Measurements from ENCODE around the gene FCGR2B.
A peak's percentile ranks its signal among the peaks of the same experiment; 100 is the strongest.
"Not testable (repeated sequence)": the region's sequence is repeated elsewhere in the genome, so short reads cannot be mapped to it uniquely, and the experiment has no call there.

Gene FCGR2B

GRCh38 chr1:161662684-161663339 lies at the start of gene FCGR2B:
Gene FCGR2B (plus strand): TSS chr1:161663143. CDS start chr1:161663242, 99 bp downstream.
- H3K4me3 ChIP-seq (ENCODE audit: low read depth, low read length): peak within 1 kb of the TSS; percentile 43

DNA sequence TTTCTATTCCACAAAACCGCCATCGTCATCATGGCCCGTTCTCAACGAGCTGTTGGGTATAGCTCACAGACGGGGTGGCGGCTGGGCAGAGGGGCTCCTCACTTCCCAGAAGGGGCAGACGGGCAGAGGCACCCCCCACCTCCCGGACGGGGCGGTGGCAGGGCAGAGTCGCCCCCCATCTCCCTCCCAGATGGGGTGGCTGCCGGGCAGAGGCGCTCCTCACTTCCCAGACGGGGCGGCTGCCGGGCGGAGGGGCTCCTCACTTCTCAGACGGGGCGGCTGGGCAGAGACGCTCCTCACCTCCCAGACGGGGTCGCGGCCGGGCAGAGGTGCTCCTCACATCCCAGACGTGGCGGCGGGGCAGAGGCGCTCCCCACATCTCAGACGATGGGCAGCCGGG lies 46.5 kb upstream of the FCGR2B start:
- not testable (repeated sequence) for H3K4me3 ChIP-seq (ENCODE audit: low read depth, low read length)

DNA sequence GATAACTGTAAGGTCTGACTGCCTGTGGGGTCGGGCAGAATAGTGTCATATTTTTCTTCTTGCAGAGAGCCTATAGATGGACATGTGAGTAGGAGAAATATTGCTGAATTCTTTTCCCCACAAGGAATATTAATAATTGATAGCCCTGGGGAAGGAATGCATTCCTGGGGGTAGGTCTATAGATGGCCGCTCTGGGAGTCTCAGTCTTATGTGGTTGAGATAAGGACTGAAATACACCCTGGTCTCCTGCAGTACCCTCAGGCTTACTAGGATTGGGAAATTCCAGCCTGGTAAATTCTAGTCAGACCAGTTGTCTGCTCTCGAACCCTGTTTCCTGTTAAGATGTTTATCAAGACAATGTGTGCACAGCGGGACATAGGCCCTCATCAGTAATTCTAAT lies 44.4 kb upstream of the FCGR2B start:
- H3K4me3 ChIP-seq (ENCODE audit: low read depth, low read length): not testable (repeated sequence)

- H3K4me3 ChIP-seq (ENCODE audit: low read depth, low read length): not testable (repeated sequence)
These were observed 42.5 kb upstream of the FCGR2B start for GRCh38 chr1:161620399-161620798.

DNA sequence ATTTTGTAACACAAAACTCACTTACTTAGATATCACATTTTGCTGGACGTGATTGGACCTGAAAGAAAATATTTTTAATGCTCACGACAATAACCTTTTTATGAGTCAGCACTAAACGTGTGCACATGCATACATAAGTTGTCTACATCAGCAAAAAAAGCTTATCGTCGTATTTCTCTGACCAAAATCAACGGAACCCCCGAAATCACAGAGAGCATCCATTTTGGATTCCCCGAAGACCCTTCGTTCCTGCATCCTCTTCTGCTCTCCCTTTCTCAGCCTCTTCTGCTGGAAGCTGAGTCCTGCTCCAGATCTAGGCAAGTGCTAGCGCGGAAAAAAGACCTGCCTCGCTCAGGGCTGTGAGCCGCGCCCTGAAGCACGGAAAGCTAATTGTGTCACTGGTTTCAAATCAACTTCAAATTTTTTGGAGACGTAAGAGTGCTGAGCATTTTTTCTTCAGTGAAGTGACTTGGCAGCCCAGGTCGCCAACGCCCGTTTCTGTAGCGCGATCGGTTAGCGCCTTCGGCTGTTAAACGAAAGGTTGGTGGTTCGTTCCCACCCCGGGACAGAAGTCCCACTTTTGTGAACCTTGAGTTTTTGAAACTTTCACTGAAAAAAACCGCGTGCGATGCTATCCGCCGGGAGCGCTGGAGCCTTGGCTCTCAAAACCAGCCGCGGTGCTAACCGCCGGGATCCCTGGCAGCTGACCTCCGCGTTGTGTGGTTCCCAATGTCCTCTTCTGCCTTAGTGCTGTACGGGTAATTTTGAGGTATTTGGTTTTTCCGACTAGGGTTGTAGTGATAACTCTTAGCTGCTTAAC lies 41.6 kb upstream of the FCGR2B start:
- peak overlapping the region; percentile 58 for H3K4me3 ChIP-seq (ENCODE audit: low read depth, low read length)

DNA sequence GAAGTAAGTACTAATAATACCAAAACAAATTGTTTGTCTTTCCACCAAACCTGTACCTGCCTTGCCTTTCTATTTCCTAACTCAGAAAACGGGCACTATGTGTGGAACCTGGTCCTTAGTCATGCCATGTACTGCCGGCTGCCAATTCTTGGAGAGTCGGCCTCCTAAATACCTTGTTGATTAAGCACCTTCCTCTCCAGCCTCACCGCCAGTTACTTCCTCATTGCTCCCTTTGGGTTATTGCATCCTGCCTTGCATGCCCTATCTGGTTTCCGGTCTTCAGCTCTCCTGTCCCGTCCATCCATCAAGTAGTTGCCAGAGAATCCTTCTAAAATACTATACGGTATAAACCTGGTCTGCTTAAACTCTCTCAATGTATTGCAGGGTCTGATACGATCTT lies 40.9 kb upstream of the FCGR2B start:
- not testable (repeated sequence) for H3K4me3 ChIP-seq (ENCODE audit: low read depth, low read length)

GRCh38 chr1:161623401-161624051 lies 39.4 kb upstream of the FCGR2B start:
- H3K4me3 ChIP-seq (ENCODE audit: low read depth, low read length): not testable (repeated sequence)

DNA sequence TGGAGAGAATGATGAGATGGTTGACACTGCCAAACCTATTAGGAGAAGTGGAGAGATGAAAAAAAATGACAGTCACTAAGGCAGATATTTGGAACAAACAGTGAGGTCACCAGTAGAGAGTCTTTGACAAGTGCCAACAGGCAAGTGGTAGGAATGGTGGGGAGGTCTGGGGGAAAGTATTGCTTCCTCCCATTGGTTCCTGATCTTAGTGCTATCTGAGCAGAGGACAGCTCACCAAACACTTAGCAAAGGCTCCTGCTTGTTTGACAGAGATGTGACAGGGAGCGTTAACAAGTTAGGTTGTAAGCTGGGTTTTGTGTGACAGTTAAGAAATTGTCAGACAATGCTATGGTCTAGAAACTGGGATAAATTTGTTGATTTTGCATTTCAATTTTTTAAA lies 38.3 kb upstream of the FCGR2B start:
- H3K4me3 ChIP-seq (ENCODE audit: low read depth, low read length): not testable (repeated sequence)

GRCh38 chr1:161626445-161627146 lies 36.3 kb upstream of the FCGR2B start:
- not testable (repeated sequence) for H3K4me3 ChIP-seq (ENCODE audit: low read depth, low read length)

DNA sequence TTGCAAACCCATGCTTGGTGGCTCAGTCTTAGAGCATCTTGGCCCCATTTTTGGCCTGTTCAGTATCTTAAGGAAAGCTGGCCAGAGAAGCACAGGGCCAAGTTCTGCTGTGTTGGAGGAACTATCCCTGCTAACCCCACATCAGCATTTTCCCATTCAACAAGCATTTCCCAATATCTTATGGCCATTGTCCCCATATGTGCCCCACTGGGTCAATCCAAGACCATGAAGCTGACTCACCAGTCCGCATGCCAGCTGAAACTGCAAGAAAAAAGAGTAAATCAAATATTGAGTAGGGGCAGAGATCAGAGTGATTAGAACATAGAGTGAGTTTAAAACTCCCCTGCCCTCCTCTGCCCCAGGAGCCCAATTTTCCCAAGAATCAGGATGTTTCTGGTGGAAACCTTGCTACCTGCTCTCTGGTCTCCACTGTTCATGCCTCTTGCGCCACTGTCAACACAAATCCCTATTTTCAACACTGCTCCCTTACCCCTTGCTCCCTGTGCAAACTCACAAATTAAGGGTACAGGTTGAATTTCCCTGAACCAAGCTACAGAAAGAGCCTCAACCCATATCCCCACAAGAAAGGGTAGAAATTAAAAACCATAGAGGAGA lies 32.7 kb upstream of the FCGR2B start:
- H3K4me3 ChIP-seq (ENCODE audit: low read depth, low read length): not testable (repeated sequence)

GRCh38 chr1:161631076-161631475 lies 31.9 kb upstream of the FCGR2B start, which contains the start of gene FCGR3B:
Gene FCGR3B (minus strand): TSS chr1:161631176. CDS start chr1:161631094, 82 bp downstream.
- no peak within 1 kb of the TSS for H3K4me3 ChIP-seq (ENCODE audit: low read depth, low read length)
- TF ChIP-seq CTCF (IDR thresholded peaks at IDR 0.05; ENCODE audit: borderline replicate concordance, insufficient read depth, low read depth, low read length): no peak

GRCh38 chr1:161634993-161635392 lies 27.9 kb upstream of the FCGR2B start:
- not testable (repeated sequence) for H3K4me3 ChIP-seq (ENCODE audit: low read depth, low read length)

- H3K4me3 ChIP-seq (ENCODE audit: low read depth, low read length): not testable (repeated sequence)
These were observed 26.7 kb upstream of the FCGR2B start for GRCh38 chr1:161636189-161636782.

DNA sequence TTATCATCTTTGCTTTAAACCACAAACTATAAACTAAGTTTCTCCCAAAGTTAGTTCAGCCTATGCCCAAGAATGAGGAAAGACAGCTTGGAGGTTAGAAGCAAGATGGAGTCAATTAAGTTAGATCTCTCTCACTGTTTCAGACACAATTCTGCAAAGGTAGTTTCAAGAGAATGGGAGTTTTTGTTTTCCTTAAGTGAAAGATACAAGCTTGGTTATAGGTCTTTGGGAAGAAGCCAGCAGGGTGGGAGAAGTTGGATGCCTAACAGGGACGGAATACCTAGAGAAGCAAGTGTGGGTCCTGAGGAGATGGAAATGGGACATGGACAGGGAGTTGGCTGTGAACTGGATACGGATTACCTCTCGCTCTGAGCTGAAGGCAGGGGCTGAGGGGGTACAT lies 26.0 kb upstream of the FCGR2B start:
- H3K4me3 ChIP-seq (ENCODE audit: low read depth, low read length): not testable (repeated sequence)

DNA sequence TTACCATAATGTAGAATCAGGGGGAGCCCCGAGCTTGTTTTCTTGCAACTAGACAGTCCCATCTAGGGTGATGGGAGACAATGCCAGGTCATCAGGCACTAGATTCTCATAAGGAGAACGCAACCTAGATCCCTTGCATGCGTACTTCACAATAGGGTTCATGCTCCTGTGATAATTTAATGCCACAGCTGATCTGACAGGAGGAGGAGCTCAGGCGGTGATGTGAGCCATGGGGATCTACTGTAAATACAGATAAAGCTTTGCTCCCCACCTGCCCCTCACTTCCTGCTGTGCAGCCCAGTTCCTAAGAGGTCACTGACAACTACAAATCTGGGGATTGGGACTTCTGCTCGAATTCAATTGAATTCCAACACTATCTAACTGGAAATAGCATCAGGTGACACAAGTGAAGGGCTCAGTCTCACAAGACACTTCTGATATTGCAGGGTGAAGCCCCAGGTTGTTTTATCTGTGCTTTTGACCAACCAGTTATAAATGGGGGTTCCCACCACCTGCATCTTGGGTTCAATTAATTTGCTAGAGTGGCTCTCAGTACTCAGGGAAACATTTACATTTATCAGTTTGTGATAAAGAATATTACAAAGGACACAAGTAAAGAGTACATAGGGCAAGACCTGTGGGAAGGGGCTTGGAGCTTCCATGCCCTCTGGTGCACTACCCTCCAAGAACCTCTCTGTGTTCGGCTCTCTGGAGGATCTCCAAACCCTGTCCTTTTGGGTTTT lies 24.5 kb upstream of the FCGR2B start:
- H3K4me3 ChIP-seq (ENCODE audit: low read depth, low read length): not testable (repeated sequence)

DNA sequence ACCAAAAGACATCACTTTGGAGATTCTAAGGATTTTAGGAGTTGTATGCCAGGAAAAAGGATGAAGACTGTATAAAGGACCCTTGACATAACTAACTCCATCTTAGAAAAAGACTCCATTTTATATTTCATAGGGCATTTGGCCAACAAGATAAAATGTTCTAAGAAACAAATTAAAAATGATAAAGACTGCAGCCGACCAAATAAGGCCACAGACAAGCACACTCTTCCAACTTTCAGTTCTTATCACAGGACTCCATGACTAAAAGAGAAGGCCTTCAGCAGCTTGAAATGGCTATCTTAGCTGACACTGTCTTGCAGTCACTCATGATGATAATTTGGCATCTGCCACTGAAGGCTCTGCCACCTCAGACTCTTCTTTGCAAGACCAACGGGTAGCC lies 23.7 kb upstream of the FCGR2B start:
- H3K4me3 ChIP-seq (ENCODE audit: low read depth, low read length): not testable (repeated sequence)

- H3K4me3 ChIP-seq (ENCODE audit: low read depth, low read length): not testable (repeated sequence)
These were observed 20.2 kb upstream of the FCGR2B start for GRCh38 chr1:161642697-161643096.

Measured in GM12875 (cell line).